IMR-90 (cell line): ENCODE data around the gene FAM177A1.

Experiments
- CEBPB ChIP-seq: IDR thresholded peaks from 2 replicates; pipeline ENCODE4 v1.6.1; 2012; ENCODE audit warnings: low read depth, low read length, improper control_type of control experiment
- CHD1 ChIP-seq: IDR thresholded peaks from 2 replicates; pipeline ENCODE4 v1.6.1; 2012; ENCODE audit warnings: low read depth, low read length, improper control_type of control experiment
- CTCF ChIP-seq: conservative IDR thresholded peaks from 2 replicates; pipeline ENCODE4 v1.5.1; 2012; ENCODE audit warnings: mild to moderate bottlenecking, low read depth, low read length, improper control_type of control experiment
- MAFK ChIP-seq: IDR thresholded peaks from 2 replicates; pipeline ENCODE4 v1.6.1; 2012; ENCODE audit warnings: low read depth, low read length, improper control_type of control experiment
- MAZ ChIP-seq: IDR thresholded peaks from 2 replicates; pipeline ENCODE4 v1.6.1; 2012; ENCODE audit warnings: low read depth, mild to moderate bottlenecking, low read length, improper control_type of control experiment, moderate library complexity, borderline replicate concordance
- MXI1 ChIP-seq: IDR thresholded peaks from 2 replicates; pipeline ENCODE4 v1.6.1; 2012; ENCODE audit warnings: low read depth, mild to moderate bottlenecking, low read length, moderate library complexity, borderline replicate concordance
- POLR2A ChIP-seq: IDR thresholded peaks from 2 replicates; pipeline ENCODE4 v1.6.1; 2012; ENCODE audit warnings: mild to moderate bottlenecking, low read depth, low read length
- RAD21 ChIP-seq: IDR thresholded peaks from 2 replicates; pipeline ENCODE4 v1.6.1; 2012; ENCODE audit warnings: low read length, improper control_type of control experiment
- RCOR1 ChIP-seq: IDR thresholded peaks from 2 replicates; pipeline ENCODE4 v1.6.1; 2012; ENCODE audit warnings: mild to moderate bottlenecking, low read length, improper control_type of control experiment; ENCODE audit not compliant: insufficient replicate concordance
- SMC3 ChIP-seq: fragments of 150-350 bp; IDR thresholded peaks from 2 replicates; pipeline ENCODE4 v1.6.1; 2016; ENCODE audit warnings: low read depth, mild to moderate bottlenecking, antibody characterized with exemption, low read length, moderate library complexity

DNA sequence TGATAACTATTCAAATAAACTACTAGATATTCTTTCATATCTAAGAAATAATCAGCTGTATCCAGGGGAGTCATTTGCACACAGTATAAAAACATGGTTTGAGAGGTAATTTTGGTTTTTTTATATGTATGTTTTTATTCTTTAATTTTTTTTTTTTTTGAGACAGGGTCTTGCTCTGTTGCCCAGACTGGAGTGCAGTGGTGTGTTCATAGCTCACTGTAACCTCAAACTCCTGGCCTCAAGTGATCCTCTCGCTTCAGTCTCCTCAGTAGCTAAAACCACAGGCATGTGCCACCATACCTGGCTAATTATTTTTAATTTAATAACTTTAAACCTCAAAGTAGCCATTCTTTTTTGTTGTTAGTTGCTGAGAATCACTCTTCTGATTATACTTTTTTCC is 78.1 kb downstream of the FAM177A1 start:
- TF ChIP-seq RAD21 (no peak), CTCF (no peak), POLR2A (no peak), RCOR1 (no peak), SMC3 (no peak), MXI1 (no peak), CEBPB (no peak), MAZ (no peak), MAFK (no peak), CHD1 (no peak)
